K562 (cell line): ENCODE measurements around the gene KLHL8. TPM values are rescaled to one million over a fixed set of nuclear protein-coding genes. Genes with fewer than 3 reads are reported as not detected.

Experiments used
- E2F6 ChIP-seq, 2 experiments: IDR thresholded peaks; 2 replicates each; pipeline ENCODE4 v1.6.1; 2011; ENCODE audit warnings: borderline replicate concordance in 1 of 2, control low read depth in 1 of 2, low read depth in 1 of 2, low read length in 1 of 2, mild to moderate bottlenecking in 1 of 2, mixed read lengths in 1 of 2, moderate library complexity in 1 of 2; ENCODE audit not compliant: insufficient read depth in 1 of 2, insufficient read length in 1 of 2, poor library complexity in 1 of 2, severe bottlenecking in 1 of 2; ENCODE audit errors: extremely low read depth in 1 of 2
- MTA1 ChIP-seq: fragments of 450-650 bp; IDR thresholded peaks from 2 replicates; pipeline ENCODE4 v1.6.1; 2017; ENCODE audit warnings: borderline replicate concordance
- PHTF2 ChIP-seq: fragments of 250-450 bp; sonication (Bioruptor Pico); IDR thresholded peaks from 2 replicates; pipeline ENCODE4 v1.5.0; 2021; ENCODE audit warnings: mild to moderate bottlenecking
- PTBP1 ChIP-seq: fragments of 200-400 bp; formaldehyde crosslinking; IDR thresholded peaks from 2 replicates; pipeline ENCODE4 v1.6.1; 2017; ENCODE audit warnings: low read depth, low read length
- SAFB ChIP-seq: fragments of 200-400 bp; formaldehyde crosslinking; IDR thresholded peaks from 2 replicates; pipeline ENCODE4 v1.6.1; 2017; ENCODE audit warnings: low read depth, low read length, borderline replicate concordance
- TBL1XR1 ChIP-seq, 2 experiments: IDR thresholded peaks; 2 replicates each; pipeline ENCODE4 v1.6.1; 2012; ENCODE audit warnings: improper control_type of control experiment in 2 of 2, low read length in 2 of 2, mild to moderate bottlenecking in 1 of 2
- ZNF766 ChIP-seq: fragments of 200-800 bp; sonication (Bioruptor generic); conservative IDR thresholded peaks from 2 replicates; pipeline ENCODE4 v1.6.1; 2016; ENCODE audit warnings: missing genetic modification characterization, missing compliant biosample characterization
- polyA plus RNA-seq, 8 experiments: library from polyadenylated mRNA; depleted of rRNA in 4 of 8; stranded (reverse) in 5 of 8; unstranded in 3 of 8; fragments of >200 nt; fragmentation: Nextera tagmentation in 2 of 8; fragmentation: Illumina TruSeq in 1 of 8; extraction: Ambion mirVana in 2 of 8; extraction: Trizol in 1 of 8; gene quantifications; 2 replicates each; pipeline versions ENCODE4 v1.2.1 to v1.2.3, GENCODE V29; 2011 to 2014; ENCODE audit warnings: inconsistent platforms in 1 of 8, missing spikeins in 1 of 8
- total RNA-seq, 7 experiments: library from RNA; depleted of rRNA in 6 of 7; stranded (reverse); fragments of >200 nt in 6 of 7; fragmentation: Illumina TruSeq in 2 of 7; extraction: Trizol in 2 of 7; gene quantifications; 2 replicates each; pipeline versions ENCODE4 v1.2.1 to v1.2.3, GENCODE V29; 2011 to 2021; ENCODE audit warnings: low replicate concordance in 1 of 7
- TF ChIP-seq, protein P1 (sequence below), 2 experiments: fragments of 450-650 bp; IDR thresholded peaks; 2 replicates each; pipeline ENCODE4 v1.6.1; 2018; ENCODE audit warnings: mild to moderate bottlenecking in 2 of 2, low read depth in 1 of 2; ENCODE audit not compliant: partially characterized antibody in 2 of 2

KLHL8 gene
- total and polyA plus RNA-seq, 9 of the 15 experiments (the other 6 are each of a cell fraction or from before 2014, with no cell fraction given): 8.7 to 25.3 (median 15.7) TPM

GRCh38 chr4:87219632-87220093 is 755 bp downstream of the KLHL8 start (continued):
- TF ChIP-seq TBL1XR1 (IDR thresholded peaks at IDR 0.05; ENCODE audit: low read length in 2 of 2): no peak
- TF ChIP-seq E2F6 (IDR thresholded peaks at IDR 0.05; ENCODE audit: borderline replicate concordance in 1 of 2, extremely low read depth in 1 of 2, insufficient read depth in 1 of 2, insufficient read length in 1 of 2, low read depth in 1 of 2, low read length in 1 of 2, poor library complexity in 1 of 2, severe bottlenecking in 1 of 2): peak in 1 of 2 experiments; percentile 53
- no peak for TF ChIP-seq MTA1
- no peak for TF ChIP-seq PTBP1
- TF ChIP-seq SAFB: peak; percentile 76
- no peak for TF ChIP-seq ZNF766 (CRISPR knock-in tag)
- TF ChIP-seq, protein P1, sequence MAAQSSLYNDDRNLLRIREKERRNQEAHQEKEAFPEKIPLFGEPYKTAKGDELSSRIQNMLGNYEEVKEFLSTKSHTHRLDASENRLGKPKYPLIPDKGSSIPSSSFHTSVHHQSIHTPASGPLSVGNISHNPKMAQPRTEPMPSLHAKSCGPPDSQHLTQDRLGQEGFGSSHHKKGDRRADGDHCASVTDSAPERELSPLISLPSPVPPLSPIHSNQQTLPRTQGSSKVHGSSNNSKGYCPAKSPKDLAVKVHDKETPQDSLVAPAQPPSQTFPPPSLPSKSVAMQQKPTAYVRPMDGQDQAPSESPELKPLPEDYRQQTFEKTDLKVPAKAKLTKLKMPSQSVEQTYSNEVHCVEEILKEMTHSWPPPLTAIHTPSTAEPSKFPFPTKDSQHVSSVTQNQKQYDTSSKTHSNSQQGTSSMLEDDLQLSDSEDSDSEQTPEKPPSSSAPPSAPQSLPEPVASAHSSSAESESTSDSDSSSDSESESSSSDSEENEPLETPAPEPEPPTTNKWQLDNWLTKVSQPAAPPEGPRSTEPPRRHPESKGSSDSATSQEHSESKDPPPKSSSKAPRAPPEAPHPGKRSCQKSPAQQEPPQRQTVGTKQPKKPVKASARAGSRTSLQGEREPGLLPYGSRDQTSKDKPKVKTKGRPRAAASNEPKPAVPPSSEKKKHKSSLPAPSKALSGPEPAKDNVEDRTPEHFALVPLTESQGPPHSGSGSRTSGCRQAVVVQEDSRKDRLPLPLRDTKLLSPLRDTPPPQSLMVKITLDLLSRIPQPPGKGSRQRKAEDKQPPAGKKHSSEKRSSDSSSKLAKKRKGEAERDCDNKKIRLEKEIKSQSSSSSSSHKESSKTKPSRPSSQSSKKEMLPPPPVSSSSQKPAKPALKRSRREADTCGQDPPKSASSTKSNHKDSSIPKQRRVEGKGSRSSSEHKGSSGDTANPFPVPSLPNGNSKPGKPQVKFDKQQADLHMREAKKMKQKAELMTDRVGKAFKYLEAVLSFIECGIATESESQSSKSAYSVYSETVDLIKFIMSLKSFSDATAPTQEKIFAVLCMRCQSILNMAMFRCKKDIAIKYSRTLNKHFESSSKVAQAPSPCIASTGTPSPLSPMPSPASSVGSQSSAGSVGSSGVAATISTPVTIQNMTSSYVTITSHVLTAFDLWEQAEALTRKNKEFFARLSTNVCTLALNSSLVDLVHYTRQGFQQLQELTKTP (IDR thresholded peaks at IDR 0.05; ENCODE audit: low read depth in 1 of 2, partially characterized antibody in 2 of 2): no peak
- no peak for TF ChIP-seq PHTF2
